ENCODE data around the gene CETN2. TPM values are rescaled to one million over a fixed set of nuclear protein-coding genes. Genes with fewer than 3 reads are reported as not detected.
"Not testable (repeated sequence)": the region's sequence is repeated elsewhere in the genome, so short reads cannot be mapped to it uniquely, and the experiment has no call there.

Gene CETN2
- polyA plus RNA-seq (2013, experiment 1 of 2; ENCODE audit: insufficient read length), result 33.5 TPM
- polyA plus RNA-seq (2013, experiment 2 of 2; ENCODE audit: insufficient read length), result 35.2 TPM

GRCh38 chrX:152830312-152831305 is at the start of gene CETN2, which contains the start of gene NSDHL:
Gene CETN2, minus strand, starts transcription at chrX:152830757. Its CDS starts 47 bp downstream, at chrX:152830710.
Gene NSDHL, plus strand, starts transcription at chrX:152831063. Its CDS starts 15,262 bp downstream, at chrX:152846325.
- DNase-seq, result peak; percentile 94

- no peak for DNase-seq
These were observed 48.6 kb upstream of the CETN2 start for GRCh38 chrX:152878976-152879755.

- no peak for DNase-seq
These were observed 46.6 kb upstream of the CETN2 start for GRCh38 chrX:152876931-152877840.

DNA sequence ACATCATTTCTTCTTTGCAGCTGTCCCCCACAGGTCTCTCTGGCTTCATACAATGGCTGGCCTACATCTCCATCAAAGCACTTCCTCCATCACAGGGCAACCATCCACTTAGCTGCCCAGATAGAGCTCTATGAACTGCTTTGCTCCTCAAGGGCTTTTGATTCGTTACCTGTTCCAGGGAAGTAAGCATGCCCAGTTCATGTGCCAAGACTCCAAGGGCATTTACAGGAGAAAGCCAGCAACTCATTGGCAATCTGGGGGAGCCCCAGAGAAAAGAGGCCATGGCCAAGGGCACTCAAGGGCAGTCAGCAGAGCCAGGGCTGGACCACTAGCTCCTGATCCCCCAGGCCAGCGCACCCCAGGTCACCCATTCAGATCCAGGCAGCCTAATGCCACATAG is 42.8 kb upstream of the CETN2 start:
- DNase-seq, result no peak

DNA sequence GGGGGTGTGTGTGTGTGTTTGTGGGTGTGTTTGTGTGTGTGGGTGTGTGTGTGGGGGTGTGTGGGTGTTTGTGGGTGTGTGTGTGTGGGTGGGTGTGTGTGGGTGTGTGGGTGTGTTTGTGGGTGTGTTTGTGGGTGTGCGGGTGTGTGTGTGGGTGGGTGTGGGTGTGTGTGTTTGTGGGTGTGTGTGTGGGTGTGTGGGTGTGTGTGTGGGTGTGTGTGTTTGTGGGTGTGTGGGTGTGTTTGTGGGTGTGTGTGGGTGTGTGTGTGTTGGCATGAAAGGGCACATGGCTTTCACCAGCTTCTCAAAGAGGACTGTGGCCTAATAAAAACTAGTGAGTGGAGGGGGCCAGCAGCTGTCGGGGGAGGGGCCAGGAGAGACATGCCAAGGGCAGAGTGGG is 42.0 kb upstream of the CETN2 start:
- no peak for DNase-seq

- DNase-seq, result no peak
These were observed 40.7 kb upstream of the CETN2 start for GRCh38 chrX:152871260-152871659.

DNA sequence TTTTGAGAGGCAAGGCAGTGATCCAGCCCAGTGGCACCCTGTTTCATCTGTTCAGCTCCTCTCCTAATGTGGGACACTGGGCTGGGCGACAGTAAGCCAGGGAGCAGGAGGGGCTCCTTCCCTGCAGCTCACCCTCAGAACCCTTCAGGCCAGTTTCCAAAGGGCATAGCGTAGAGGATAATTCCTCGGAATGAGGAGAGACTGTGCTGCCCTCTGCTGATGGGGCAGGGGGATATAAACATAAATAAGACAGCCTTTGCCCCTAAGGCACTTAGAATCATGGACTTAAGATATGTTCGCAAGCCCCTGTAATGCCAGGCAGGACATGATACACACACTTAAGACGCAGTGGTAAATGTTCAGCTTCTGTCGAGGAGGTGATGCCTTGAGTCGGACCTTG is 39.4 kb upstream of the CETN2 start:
- DNase-seq, result no peak

DNA sequence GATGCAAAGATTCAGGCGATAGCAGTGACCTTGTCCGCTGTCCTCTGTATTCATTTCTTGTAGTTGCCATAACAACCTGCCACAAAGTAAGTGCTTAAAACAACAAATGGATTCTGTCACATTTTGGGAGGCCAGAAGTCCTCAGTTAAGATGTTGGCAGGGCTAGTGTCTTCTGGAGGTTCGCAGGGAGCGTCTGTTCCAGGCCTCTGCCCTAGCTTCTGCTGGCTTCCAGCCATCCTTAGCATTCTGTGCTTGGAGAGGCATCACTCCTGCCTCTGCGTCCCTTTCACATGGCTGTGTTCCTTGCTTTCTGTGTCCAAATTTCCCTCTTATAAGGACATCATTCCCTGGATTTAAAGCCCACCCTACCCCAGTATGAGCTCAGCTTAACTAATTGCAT is 35.8 kb upstream of the CETN2 start:
- DNase-seq, result no peak

- DNase-seq, result no peak
These were observed 34.8 kb upstream of the CETN2 start for GRCh38 chrX:152865232-152865920.

GRCh38 chrX:152861826-152862225 is 31.3 kb upstream of the CETN2 start:
- DNase-seq, result no peak

- no peak for DNase-seq
These were observed 30.6 kb upstream of the CETN2 start for GRCh38 chrX:152861116-152861515.

- DNase-seq, result no peak
These were observed 23.4 kb upstream of the CETN2 start for GRCh38 chrX:152853986-152854385.

DNA sequence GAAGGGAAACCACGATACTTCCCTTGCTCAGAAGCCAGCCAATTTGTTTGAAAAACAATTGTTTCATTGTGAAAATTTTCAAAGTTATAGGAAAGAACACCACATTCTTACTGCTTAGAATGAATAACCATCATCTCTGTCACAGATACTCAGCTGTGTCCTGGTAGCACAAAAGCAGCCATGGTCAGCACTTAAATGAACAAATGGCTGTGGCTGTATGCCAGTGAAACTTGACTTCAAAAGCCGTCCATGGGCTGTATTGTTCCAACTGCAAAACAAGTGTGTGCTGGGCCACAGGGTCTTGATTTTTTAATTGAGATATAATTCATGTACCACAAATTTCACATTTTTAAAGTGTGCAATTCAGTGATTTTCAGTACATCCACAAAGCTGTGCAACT is 19.9 kb upstream of the CETN2 start:
- no peak for DNase-seq

GRCh38 chrX:152847281-152847680 is 16.7 kb upstream of the CETN2 start:
- no peak for DNase-seq

- no peak for DNase-seq
These were observed 15.2 kb upstream of the CETN2 start for GRCh38 chrX:152845618-152846240.

- DNase-seq, result no peak
These were observed 13.7 kb upstream of the CETN2 start for GRCh38 chrX:152844256-152844655.

GRCh38 chrX:152843852-152844251 is 13.3 kb upstream of the CETN2 start:
- no peak for DNase-seq

GRCh38 chrX:152842772-152843338 is 12.3 kb upstream of the CETN2 start:
- DNase-seq, result no peak

- not testable (repeated sequence) for DNase-seq
These were observed 4.9 kb upstream of the CETN2 start for GRCh38 chrX:152835470-152835869.

GRCh38 chrX:152833378-152833777 is 2.8 kb upstream of the CETN2 start:
- no peak for DNase-seq

GRCh38 chrX:152832520-152832919 is 2.0 kb upstream of the CETN2 start:
- no peak for DNase-seq

All from fibroblast of skin of back (primary cell).